Spinal cord (tissue), 10 donors: Measurements from ENCODE around the gene DHRS3. TPM values are rescaled to one million over a fixed set of nuclear protein-coding genes. Genes with fewer than 3 reads are reported as not detected.
A peak's percentile ranks its signal among the peaks of the same experiment; 100 is the strongest.
"Not testable (repeated sequence)": the region's sequence is repeated elsewhere in the genome, so short reads cannot be mapped to it uniquely, and the experiment has no call there.

Experiments used
- DNase-seq, 6 donors: peaks; one replicate each; pipeline versions ENCODE4 v3.0.0 to v3.0.0-alpha.2; 2013 to 2015; ENCODE audit warnings: low spot score in 6 of 6, low read depth in 4 of 6
- H3K27ac ChIP-seq: one replicate; pipeline ENCODE4 v1.5.1; 2013; ENCODE audit warnings: low read depth, low read length, control low read depth
- H3K27me3 ChIP-seq: one replicate; pipeline ENCODE4 v1.6.1; 2013; ENCODE audit warnings: low read length; ENCODE audit not compliant: control insufficient read depth, insufficient read depth
- H3K36me3 ChIP-seq: one replicate; pipeline ENCODE4 v1.6.1; 2013; ENCODE audit warnings: low read length; ENCODE audit not compliant: control insufficient read depth, insufficient read depth
- H3K4me1 ChIP-seq: one replicate; pipeline ENCODE4 v1.6.1; 2013; ENCODE audit warnings: low read length; ENCODE audit not compliant: control insufficient read depth, insufficient read depth
- H3K4me3 ChIP-seq: one replicate; pipeline ENCODE4 v1.5.1; 2013; ENCODE audit warnings: low read depth, low read length, control low read depth
- H3K9me3 ChIP-seq: one replicate; pipeline ENCODE4 v1.6.1; 2013; ENCODE audit warnings: low read length; ENCODE audit not compliant: control insufficient read depth, insufficient read depth
- WGBS: methylation state at CpG from one replicate; pipeline ENCODE4 v1.1.5; 2013; ENCODE audit warnings: missing lambda C conversion rate; ENCODE audit not compliant: insufficient coverage; 5-methylcytosine and 5-hydroxymethylcytosine counted together
- long read RNA-seq, 4 donors: transcript quantifications; one replicate each; lab custom pipeline, GENCODE V29; 2026
- polyA plus RNA-seq, 2 donors: library from polyadenylated mRNA; unstranded; fragments of 120-200 nt; gene quantifications; one replicate each; pipeline ENCODE4 v1.2.1, GENCODE V29; 2013; ENCODE audit not compliant: insufficient read length in 2 of 2
- total RNA-seq, 2 donors: library from RNA; depleted of rRNA in 1 of 2; stranded (reverse); fragments of 120-200 nt in 1 of 2; fragments of >200 nt in 1 of 2; gene quantifications; one replicate each; pipeline versions ENCODE4 v1.2.3 to v1.2.4, GENCODE V29; 2013 to 2014
- donor health status: healthy.

Gene DHRS3, protein sequence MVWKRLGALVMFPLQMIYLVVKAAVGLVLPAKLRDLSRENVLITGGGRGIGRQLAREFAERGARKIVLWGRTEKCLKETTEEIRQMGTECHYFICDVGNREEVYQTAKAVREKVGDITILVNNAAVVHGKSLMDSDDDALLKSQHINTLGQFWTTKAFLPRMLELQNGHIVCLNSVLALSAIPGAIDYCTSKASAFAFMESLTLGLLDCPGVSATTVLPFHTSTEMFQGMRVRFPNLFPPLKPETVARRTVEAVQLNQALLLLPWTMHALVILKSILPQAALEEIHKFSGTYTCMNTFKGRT
- total RNA-seq, result 100 to 1,000 TPM in 1 of 2 donors, 10 to 100 TPM in 1; 79.5 to 160 TPM
- polyA plus RNA-seq, result 10 to 100 TPM; 22.1 to 67.2 TPM
- long read RNA-seq, donor 1, transcript DHRS3-204 (6 exons, 1,722 nt), result major isoform, 49 of 49 reads
- long read RNA-seq, donor 1, partial matches to known transcripts, result 0 of 49 reads
- long read RNA-seq, donor 1, other reads (novel, unspliced or antisense), result 0 of 49 reads
- long read RNA-seq, donor 2, result 0 reads
- long read RNA-seq, donor 3, transcript DHRS3-204 (6 exons, 1,722 nt), result major isoform, 5 of 5 reads
- long read RNA-seq, donor 3, partial matches to known transcripts, result 0 of 5 reads
- long read RNA-seq, donor 3, other reads (novel, unspliced or antisense), result 0 of 5 reads
- long read RNA-seq, donor 4, transcript DHRS3-204 (6 exons, 1,722 nt), result major isoform, 36 of 46 reads
- long read RNA-seq, donor 4, partial matches to known transcripts, result 5 of 46 reads
- long read RNA-seq, donor 4, other reads (novel, unspliced or antisense), result 5 of 46 reads

- Histone ChIP-seq H3K27ac (peak within 1 kb of the TSS; percentile 98), H3K4me1 (peaks cover 82% of the 10 kb centered on the region), H3K27me3 (peaks cover 11% of the 10 kb centered on the region), H3K9me3 (no peaks in the 10 kb centered on the region), H3K4me3 (peak within 1 kb of the TSS; percentile 86), H3K36me3 (no peaks in the 10 kb centered on the region)
- WGBS, result 2% methylated on average over 59 of the region's 69 CpGs
- DNase-seq, result peak in 2 of 6 donors; percentile 86 to 89
Observed at GRCh38 chr1:12617901-12618660, at the start of gene DHRS3. DHRS3 (minus strand) TSS chr1:12618210; CDS start chr1:12617348, 862 bp downstream.

DNA sequence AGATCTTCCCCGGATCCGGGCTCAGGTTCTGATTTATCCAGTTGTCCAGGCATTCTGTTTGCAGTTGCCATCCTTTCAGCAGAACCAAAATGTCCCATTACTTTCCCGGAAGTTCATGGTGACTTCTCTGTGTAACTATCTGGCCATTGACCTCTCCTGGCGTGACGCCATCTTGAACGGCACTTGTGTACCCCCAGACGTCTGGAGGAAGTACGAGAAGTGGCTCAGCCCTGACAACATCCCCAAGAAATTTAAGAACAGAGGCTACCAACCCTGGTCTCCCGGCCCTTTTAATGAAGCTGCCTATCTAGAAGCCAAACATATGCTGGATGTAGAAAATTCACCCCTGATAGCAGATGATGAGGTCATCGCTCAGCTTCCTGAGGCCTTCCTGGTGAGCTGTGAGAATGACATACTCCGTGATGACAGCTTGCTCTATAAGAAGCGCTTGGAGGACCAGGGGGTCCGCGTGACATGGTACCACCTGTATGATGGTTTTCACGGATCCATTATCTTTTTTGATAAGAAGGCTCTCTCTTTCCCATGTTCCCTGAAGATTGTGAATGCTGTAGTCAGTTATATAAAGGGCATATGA lies 48.2 kb upstream of the DHRS3 start:
- no peak overlapping the region for H3K27ac ChIP-seq
- 94% methylated on average over 13 of the region's 15 CpGs for WGBS
- no peaks in the 10 kb centered on the region for H3K4me1 ChIP-seq
- no peaks in the 10 kb centered on the region for H3K27me3 ChIP-seq
- no peaks in the 10 kb centered on the region for H3K9me3 ChIP-seq
- H3K4me3 ChIP-seq, result no peak overlapping the region
- DNase-seq, result no peak
- H3K36me3 ChIP-seq, result no peaks in the 10 kb centered on the region

- no peaks in the 10 kb centered on the region for H3K27me3 ChIP-seq
- H3K4me3 ChIP-seq, result no peak overlapping the region
- no peaks in the 10 kb centered on the region for H3K36me3 ChIP-seq
- H3K9me3 ChIP-seq, result no peaks in the 10 kb centered on the region
- DNase-seq, result no peak
- 100% methylated on average over 1 of the region's 4 CpGs for WGBS
- H3K4me1 ChIP-seq, result no peaks in the 10 kb centered on the region
- H3K27ac ChIP-seq, result no peak overlapping the region
Observed at GRCh38 chr1:12665511-12665910, 47.5 kb upstream of the DHRS3 start.

DNA sequence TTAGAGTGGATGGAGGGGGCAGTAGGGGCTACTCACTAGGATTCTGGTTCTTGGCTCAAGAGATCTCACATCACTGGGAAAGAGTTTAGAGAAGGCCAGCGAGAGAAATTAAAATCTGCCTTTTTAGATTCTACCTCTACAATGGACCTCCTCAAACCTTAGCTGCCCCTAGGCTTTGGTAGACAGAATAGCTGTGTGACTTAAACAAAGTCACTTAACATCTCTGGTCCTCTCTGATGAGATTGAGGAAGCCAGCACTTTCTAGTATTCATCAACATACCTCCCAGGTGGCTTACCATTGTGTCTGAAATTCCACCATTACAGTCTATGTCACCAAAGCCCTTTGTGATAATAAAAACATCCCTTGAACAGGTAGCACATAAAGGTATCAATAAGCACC lies 44.5 kb upstream of the DHRS3 start:
- Histone ChIP-seq H3K9me3 (no peaks in the 10 kb centered on the region), H3K4me1 (no peaks in the 10 kb centered on the region), H3K4me3 (no peak overlapping the region), H3K36me3 (no peaks in the 10 kb centered on the region), H3K27me3 (no peaks in the 10 kb centered on the region), H3K27ac (no peak overlapping the region)
- no peak for DNase-seq
- WGBS, result no CpG with 5 or more reads among the region's 1 CpG

DNA sequence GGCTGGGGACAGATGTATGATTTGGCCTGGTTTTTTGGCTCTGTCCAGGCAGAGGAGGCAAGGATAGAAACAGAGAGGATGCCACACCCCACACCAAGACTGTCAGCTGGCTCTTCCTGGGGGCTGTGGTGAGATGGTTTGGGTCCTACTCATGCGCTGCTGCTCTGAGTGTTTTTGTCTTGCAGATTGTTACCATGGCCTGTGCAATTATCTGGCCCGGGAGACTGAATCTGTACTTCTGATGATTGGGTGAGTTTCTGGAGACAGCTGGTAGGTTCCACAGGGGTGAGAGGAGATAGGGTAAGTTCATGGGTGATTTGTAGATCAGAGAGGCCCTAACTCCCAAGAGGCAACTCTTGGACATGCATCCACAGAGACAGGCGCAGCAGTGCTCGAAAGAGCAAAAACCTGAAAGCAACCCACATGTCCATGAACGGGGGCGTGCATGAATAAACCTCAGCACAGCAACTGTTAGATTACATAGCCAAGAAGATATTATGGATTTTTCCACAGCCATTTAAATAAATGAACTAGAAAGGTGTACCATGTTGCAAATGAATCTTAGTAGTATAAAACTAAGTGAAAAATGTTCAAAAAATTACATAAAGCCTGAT lies 43.7 kb upstream of the DHRS3 start:
- H3K27ac ChIP-seq, result no peak overlapping the region
- WGBS, result 67% methylated on average over 3 of the region's 6 CpGs

GRCh38 chr1:12658531-12659453 lies 40.8 kb upstream of the DHRS3 start:
- no peaks in the 10 kb centered on the region for H3K9me3 ChIP-seq
- H3K27ac ChIP-seq, result no peak overlapping the region
- peak; percentile 46 to 92 (median 70) for DNase-seq
- WGBS, result 44% methylated on average over 19 of the region's 23 CpGs
- H3K36me3 ChIP-seq, result no peaks in the 10 kb centered on the region
- H3K27me3 ChIP-seq, result no peaks in the 10 kb centered on the region
- no peak overlapping the region for H3K4me3 ChIP-seq
- no peaks in the 10 kb centered on the region for H3K4me1 ChIP-seq

More for the DNA sequence above, 43.7 kb upstream of the DHRS3 start:
- Histone ChIP-seq H3K4me1 (no peaks in the 10 kb centered on the region), H3K9me3 (no peaks in the 10 kb centered on the region), H3K4me3 (no peak overlapping the region), H3K27me3 (no peaks in the 10 kb centered on the region), H3K36me3 (no peaks in the 10 kb centered on the region)
- no peak for DNase-seq

DNA sequence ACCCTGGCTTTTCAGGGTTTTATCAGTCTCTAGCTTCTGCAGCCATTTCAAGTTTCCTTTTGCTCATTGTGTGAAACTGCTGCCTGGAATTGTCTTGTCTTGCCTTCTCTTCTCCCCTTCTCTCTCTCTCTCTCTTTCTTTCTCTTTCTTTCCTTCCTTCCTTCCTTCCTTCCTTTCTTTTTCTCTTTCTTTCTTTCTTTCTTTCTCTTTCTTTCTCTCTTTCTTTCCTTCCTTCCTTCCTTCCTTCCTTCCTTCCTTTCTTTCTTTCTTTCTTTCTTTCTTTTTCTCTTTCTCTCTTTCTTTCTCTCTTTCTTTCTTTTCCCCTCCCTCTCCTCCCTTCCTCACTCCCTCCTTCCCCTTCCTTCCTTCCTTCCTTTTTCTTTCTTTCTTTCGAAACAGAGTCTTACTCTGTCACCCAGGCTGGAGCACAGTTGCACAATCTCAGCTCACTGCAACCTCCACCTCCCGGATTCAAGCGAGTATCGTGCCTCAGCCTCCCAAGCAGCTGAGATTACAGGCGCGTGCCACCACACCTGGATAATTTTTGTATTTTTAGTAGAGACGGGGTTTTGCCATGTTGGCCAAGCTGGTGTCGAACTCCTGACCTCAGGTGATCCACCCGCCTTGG lies 40.0 kb upstream of the DHRS3 start:
- not testable (repeated sequence) for H3K36me3 ChIP-seq, H3K27me3 ChIP-seq, DNase-seq, H3K4me1 ChIP-seq, H3K4me3 ChIP-seq, H3K27ac ChIP-seq, H3K9me3 ChIP-seq
- WGBS, result 94% methylated on average over 9 of the region's 9 CpGs
